Esophagus squamous epithelium (tissue), 4 donors: ENCODE data around the gene MCOLN1.

Experiments
- CTCF ChIP-seq, 6 experiments: fragments of 450-650 bp in 4 of 6; fragments of 200-600 bp in 2 of 6; sonication (generic) in 2 of 6; IDR thresholded peaks; one replicate each; pipeline ENCODE4 v1.5.1; 2016 to 2019; ENCODE audit warnings: antibody characterized with exemption in 6 of 6, mild to moderate bottlenecking in 4 of 6, moderate library complexity in 4 of 6
- POLR2A ChIP-seq, 4 donors: fragments of 450-650 bp; IDR thresholded peaks; one replicate each; pipeline ENCODE4 v1.6.1; 2017; ENCODE audit warnings: antibody characterized with exemption in 4 of 4, mild to moderate bottlenecking in 4 of 4, moderate library complexity in 3 of 4

GRCh38 chr19:7560255-7560654, 37.8 kb downstream of the MCOLN1 start:
- no peak for TF ChIP-seq CTCF (IDR thresholded peaks at IDR 0.05)
- TF ChIP-seq POLR2A (IDR thresholded peaks at IDR 0.05) = no peak
